ENCODE measurements around the gene TOMT.

GRCh38 chr11:72112143-72112977 is 6.6 kb downstream of the TOMT start, which contains the start of gene ANAPC15:
- TF ChIP-seq CTCF (conservative IDR thresholded peaks at IDR 0.05; ENCODE audit: low read depth, low read length): no peak
- TF ChIP-seq EZH2 (IDR thresholded peaks at IDR 0.05; ENCODE audit: low read length, unreplicated experiment): no peak
